ENCODE measurements around the gene TNFRSF9. TPM values are rescaled to one million over a fixed set of nuclear protein-coding genes. Genes with fewer than 3 reads are reported as not detected.

TNFRSF9 gene
- total and polyA plus RNA-seq, 2 of the 8 experiments (the other 6 are each of a cell fraction or from before 2014, with no cell fraction given): not detected

GRCh38 chr1:7873801-7874795 is 66.5 kb downstream of the TNFRSF9 start:
- Histone ChIP-seq H2BK5ac (ENCODE audit: low read depth, low read length) (no peak overlapping the region), H3K23me2 (ENCODE audit: low read depth, low read length) (no peaks in the 10 kb centered on the region), H2BK12ac (ENCODE audit: low read depth, low read length) (no peak overlapping the region), H3K79me1 (ENCODE audit: low read depth, low read length) (no peaks in the 10 kb centered on the region), H3K9ac (replicated peaks in 1 of 4; ENCODE audit: extremely low read depth in 1 of 4, low read depth in 3 of 4, low read length in 3 of 4) (no peak overlapping the region), H3K14ac (ENCODE audit: insufficient read length) (no peak overlapping the region), H3K4me3 (ENCODE audit: extremely low read depth in 1 of 4, insufficient read depth in 2 of 4, low read depth in 3 of 4, low read length in 4 of 4) (no peak overlapping the region), H3K4me1 (replicated peaks in 1 of 4; ENCODE audit: control insufficient read depth in 3 of 4, insufficient read depth in 4 of 4, low read length in 3 of 4) (no peaks in the 10 kb centered on the region), H3K27ac (ENCODE audit: low read depth, low read length) (no peak overlapping the region), H2BK15ac (ENCODE audit: low read length) (no peak overlapping the region), H4K8ac (ENCODE audit: extremely low read depth, insufficient read depth, low read length) (no peak overlapping the region), H4K20me1 (replicated peaks in 1 of 2; ENCODE audit: control insufficient read depth in 1 of 2, insufficient read depth in 2 of 2, low read length in 2 of 2) (no peaks in the 10 kb centered on the region), H3K27me3 (replicated peaks in 1 of 4; ENCODE audit: control insufficient read depth in 3 of 4, extremely low read depth in 1 of 4, insufficient read depth in 3 of 4, low read length in 3 of 4) (no peaks in the 10 kb centered on the region), H3K18ac (ENCODE audit: extremely low read depth, low read length) (no peak overlapping the region), H3K56ac (replicated peaks; ENCODE audit: insufficient read length, low read depth, low read length) (no peak overlapping the region), H2AK5ac (ENCODE audit: low read depth, low read length) (no peak overlapping the region), H3K4me2 (ENCODE audit: insufficient read depth in 1 of 2, low read depth in 2 of 2, low read length in 2 of 2) (no peak overlapping the region), H4K91ac (replicated peaks; ENCODE audit: insufficient read length, low read length) (no peak overlapping the region), H3K23ac (ENCODE audit: insufficient read length) (no peak overlapping the region), H3K36me3 (ENCODE audit: control insufficient read depth in 2 of 4, insufficient read depth in 4 of 4, low read length in 3 of 4) (no peaks in the 10 kb centered on the region), H2BK20ac (ENCODE audit: low read length) (no peak overlapping the region), H2BK120ac (replicated peaks; ENCODE audit: low read depth, low read length) (no peak overlapping the region), H3K4ac (replicated peaks; ENCODE audit: insufficient read length, low read depth, low read length) (no peak overlapping the region), H2AFZ (ENCODE audit: low read length) (no peak overlapping the region), H4K5ac (ENCODE audit: insufficient read length, low read depth, low read length) (no peak overlapping the region), H3K9me3 (ENCODE audit: insufficient read depth in 2 of 2, low read depth in 1 of 2, low read length in 1 of 2) (no peaks in the 10 kb centered on the region), H3K79me2 (ENCODE audit: control insufficient read depth in 1 of 2, insufficient read depth in 2 of 2, low read length in 2 of 2) (no peaks in the 10 kb centered on the region)
- WGBS, 2 experiments (ENCODE audit: extremely low coverage in 1 of 2, insufficient coverage in 1 of 2, insufficient read length in 1 of 2, insufficient replicate concordance in 2 of 2, low coverage in 1 of 2, low lambda C conversion rate in 2 of 2, missing lambda C conversion rate in 1 of 2): 85% methylated on average over 11 of the region's 11 CpGs; no CpG with 5 or more reads in 1 of the 2 experiments
- CTCF ChIA-PET (ENCODE audit: partially characterized antibody): no interaction called here
- DNase-seq (ENCODE audit: low read depth in 1 of 2, low spot score in 2 of 2): no peak
- no peak for TF ChIP-seq RNF2 (IDR thresholded peaks at IDR 0.05; ENCODE audit: borderline replicate concordance, low read depth, low read length, missing control alignments, poor library complexity, severe bottlenecking)
- no peak for TF ChIP-seq EZH2 (IDR thresholded peaks at IDR 0.05; ENCODE audit: low read depth, low read length, severe bottlenecking)
- no peak for TF ChIP-seq JUN (IDR thresholded peaks at IDR 0.05; ENCODE audit: low read depth, low read length)
- no peak for TF ChIP-seq PHF8 (conservative IDR thresholded peaks at IDR 0.05; ENCODE audit: low read depth, low read length)
- TF ChIP-seq POLR2A (IDR thresholded peaks at IDR 0.05; ENCODE audit: control extremely low read depth in 1 of 2, low read depth in 2 of 2, low read length in 2 of 2): no peak
- TF ChIP-seq TCF12 (IDR thresholded peaks at IDR 0.05; ENCODE audit: low read depth, low read length): no peak
- TF ChIP-seq BCL11A (IDR thresholded peaks at IDR 0.05; ENCODE audit: low read depth in 2 of 2, low read length in 2 of 2): no peak
- no peak for TF ChIP-seq GABPA (IDR thresholded peaks at IDR 0.05; ENCODE audit: borderline replicate concordance, insufficient read depth, low read length)
- no peak for TF ChIP-seq POU5F1 (IDR thresholded peaks at IDR 0.05; ENCODE audit: low read depth, low read length)
- TF ChIP-seq KDM4A (IDR thresholded peaks at IDR 0.05; ENCODE audit: low read depth, low read length, severe bottlenecking): no peak
- no peak for FAIRE-seq
- POLR2A ChIA-PET (ENCODE audit: partially characterized antibody): interaction anchor here (0.6 to 1.5 kb wide), 2 partner anchors 9 to 12 kb away, joined by 3 read pairs; no protein-coding TSS in a partner anchor

All from H1 (cell line).